Activated CD8-positive, alpha-beta memory T cell treated with anti-CD3 and anti-CD28 coated beads, Interleukin-2, amount 50 U/mL, for 4 hours (primary cell): ENCODE results near the gene NEDD4L.
"Not testable (repeated sequence)": the region's sequence is repeated elsewhere in the genome, so short reads cannot be mapped to it uniquely, and the experiment has no call there.

Experiments used
- DNase-seq: peaks from one replicate; pipeline ENCODE4 v3.0.0-alpha.2; 2020

Gene NEDD4L

GRCh38 chr18:58247363-58247834 is 203.4 kb downstream of the NEDD4L start:
- DNase-seq = no peak

GRCh38 chr18:58249712-58250111 is 205.7 kb downstream of the NEDD4L start:
- no peak for DNase-seq

GRCh38 chr18:58251416-58251815 is 207.4 kb downstream of the NEDD4L start:
- DNase-seq = no peak

- no peak for DNase-seq
Measured at GRCh38 chr18:58252166-58252565, 208.1 kb downstream of the NEDD4L start.

GRCh38 chr18:58253318-58253717 is 209.3 kb downstream of the NEDD4L start:
- no peak for DNase-seq

GRCh38 chr18:58253871-58254270 is 209.8 kb downstream of the NEDD4L start:
- no peak for DNase-seq

- DNase-seq = no peak
Measured at GRCh38 chr18:58254873-58255511, 211.0 kb downstream of the NEDD4L start.

GRCh38 chr18:58255701-58256311 is 211.8 kb downstream of the NEDD4L start:
- no peak for DNase-seq

GRCh38 chr18:58256316-58257080 is 212.5 kb downstream of the NEDD4L start:
- no peak for DNase-seq

GRCh38 chr18:58257461-58257860 is 213.4 kb downstream of the NEDD4L start:
- no peak for DNase-seq

- no peak for DNase-seq
Measured at GRCh38 chr18:58258692-58259342, 214.8 kb downstream of the NEDD4L start.

GRCh38 chr18:58263055-58263957 is 219.3 kb downstream of the NEDD4L start:
- no peak for DNase-seq

GRCh38 chr18:58264075-58264474 is 220.0 kb downstream of the NEDD4L start:
- DNase-seq = no peak

- no peak for DNase-seq
Measured at GRCh38 chr18:58264840-58265239, 220.8 kb downstream of the NEDD4L start.

GRCh38 chr18:58265489-58265888 is 221.5 kb downstream of the NEDD4L start:
- not testable (repeated sequence) for DNase-seq

GRCh38 chr18:58266291-58266690 is 222.3 kb downstream of the NEDD4L start:
- no peak for DNase-seq

- DNase-seq = no peak
Measured at GRCh38 chr18:58267493-58267892, 223.5 kb downstream of the NEDD4L start.

GRCh38 chr18:58268849-58269248 is 224.8 kb downstream of the NEDD4L start:
- no peak for DNase-seq

GRCh38 chr18:58269931-58270330 is 225.9 kb downstream of the NEDD4L start:
- no peak for DNase-seq

GRCh38 chr18:58270396-58270795 is 226.4 kb downstream of the NEDD4L start:
- DNase-seq = no peak

- DNase-seq = no peak
Measured at GRCh38 chr18:58271770-58272169, 227.7 kb downstream of the NEDD4L start.

GRCh38 chr18:58272209-58272608 is 228.2 kb downstream of the NEDD4L start:
- no peak for DNase-seq
